DND-41 (cell line): ENCODE results near the gene GPRIN2.

Experiments
- ATAC-seq: fragments of 200-7000 bp; cut with Tn5 transposase; 3 replicates; pipeline ENCODE4 v1.9.1; 2021; ENCODE audit warnings: low read depth; ENCODE audit not compliant: insufficient read depth
- DNase-seq: peaks from one replicate; pipeline ENCODE4 v3.0.0-alpha.2; 2020
- H2AFZ ChIP-seq: 2 replicates; pipeline ENCODE4 v1.6.0; 2012; ENCODE audit warnings: low read depth, low read length
- H3K27ac ChIP-seq: 2 replicates; pipeline ENCODE4 v1.5.1; 2012; ENCODE audit warnings: low read length, inconsistent platforms
- H3K27me3 ChIP-seq: fragments of 200-600 bp; sonication (generic); 2 replicates; pipeline ENCODE4 v1.6.0; 2012; ENCODE audit warnings: low read length, mild to moderate bottlenecking, inconsistent platforms; ENCODE audit not compliant: insufficient read depth, poor library complexity
- H3K36me3 ChIP-seq: 2 replicates; pipeline ENCODE4 v1.5.1; 2012; ENCODE audit warnings: low read length, inconsistent platforms; ENCODE audit not compliant: insufficient read depth
- H3K4me1 ChIP-seq: 2 replicates; pipeline ENCODE4 v1.5.1; 2012; ENCODE audit warnings: mild to moderate bottlenecking, low read length; ENCODE audit not compliant: insufficient read depth
- H3K4me2 ChIP-seq: 2 replicates; pipeline ENCODE4 v1.6.0; 2012; ENCODE audit warnings: mild to moderate bottlenecking, moderate library complexity, low read length, inconsistent platforms; ENCODE audit not compliant: insufficient read depth
- H3K4me3 ChIP-seq, 2 experiments: fragments of 200-600 bp in 1 of 2; shearing (Covaris generic) in 1 of 2; 2 replicates each; pipeline ENCODE4 v1.5.1; 2012 to 2016; ENCODE audit warnings: inconsistent platforms in 2 of 2, low read length in 2 of 2, mild to moderate bottlenecking in 2 of 2, low read depth in 1 of 2, moderate library complexity in 1 of 2
- H3K79me2 ChIP-seq: 2 replicates; pipeline ENCODE4 v1.6.0; 2012; ENCODE audit warnings: low read length, inconsistent platforms; ENCODE audit not compliant: insufficient read depth
- H3K9ac ChIP-seq: 2 replicates; pipeline ENCODE4 v1.6.0; 2012; ENCODE audit warnings: low read depth, mild to moderate bottlenecking, inconsistent platforms, low read length, moderate library complexity
- H3K9me3 ChIP-seq: 2 replicates; pipeline ENCODE4 v1.5.1; 2012; ENCODE audit warnings: low read length, moderate library complexity, mild to moderate bottlenecking, inconsistent platforms; ENCODE audit not compliant: insufficient read depth, severe bottlenecking
- H4K20me1 ChIP-seq: 2 replicates; pipeline ENCODE4 v1.6.0; 2012; ENCODE audit warnings: low read length; ENCODE audit not compliant: insufficient read depth
- EZH2 ChIP-seq: IDR thresholded peaks from 3 replicates; pipeline ENCODE4 v1.6.1; 2012; ENCODE audit warnings: borderline replicate concordance, low read depth, mild to moderate bottlenecking, moderate library complexity, low read length, inconsistent platforms; ENCODE audit not compliant: severe bottlenecking
- TF ChIP-seq, protein P1 (sequence below): IDR thresholded peaks from 2 replicates; pipeline ENCODE4 v1.5.1; 2012; ENCODE audit warnings: borderline replicate concordance, low read length, moderate library complexity, mild to moderate bottlenecking; ENCODE audit not compliant: poor library complexity, severe bottlenecking; ENCODE audit errors: extremely low read depth

The GPRIN2 gene

GRCh38 chr10:46554166-46554781, 2.2 kb downstream of the GPRIN2 start:
- ATAC-seq (no peak), DNase-seq (peak; percentile 3)
- Histone ChIP-seq H3K4me1 (no peaks in the 10 kb centered on the region), H4K20me1 (peaks cover 3% of the 10 kb centered on the region; the same call in 1 of the 2 replicates), H3K27ac (no peak overlapping the region), H2AFZ (no peak overlapping the region), H3K79me2 (no peaks in the 10 kb centered on the region), H3K9ac (no peak overlapping the region), H3K27me3 (peaks cover 12% of the 10 kb centered on the region), H3K36me3 (no peaks in the 10 kb centered on the region), H3K4me2 (no peak overlapping the region), H3K4me3 (no peak overlapping the region), H3K9me3 (no peaks in the 10 kb centered on the region)
- no peak for TF ChIP-seq EZH2
- TF ChIP-seq, protein P1, sequence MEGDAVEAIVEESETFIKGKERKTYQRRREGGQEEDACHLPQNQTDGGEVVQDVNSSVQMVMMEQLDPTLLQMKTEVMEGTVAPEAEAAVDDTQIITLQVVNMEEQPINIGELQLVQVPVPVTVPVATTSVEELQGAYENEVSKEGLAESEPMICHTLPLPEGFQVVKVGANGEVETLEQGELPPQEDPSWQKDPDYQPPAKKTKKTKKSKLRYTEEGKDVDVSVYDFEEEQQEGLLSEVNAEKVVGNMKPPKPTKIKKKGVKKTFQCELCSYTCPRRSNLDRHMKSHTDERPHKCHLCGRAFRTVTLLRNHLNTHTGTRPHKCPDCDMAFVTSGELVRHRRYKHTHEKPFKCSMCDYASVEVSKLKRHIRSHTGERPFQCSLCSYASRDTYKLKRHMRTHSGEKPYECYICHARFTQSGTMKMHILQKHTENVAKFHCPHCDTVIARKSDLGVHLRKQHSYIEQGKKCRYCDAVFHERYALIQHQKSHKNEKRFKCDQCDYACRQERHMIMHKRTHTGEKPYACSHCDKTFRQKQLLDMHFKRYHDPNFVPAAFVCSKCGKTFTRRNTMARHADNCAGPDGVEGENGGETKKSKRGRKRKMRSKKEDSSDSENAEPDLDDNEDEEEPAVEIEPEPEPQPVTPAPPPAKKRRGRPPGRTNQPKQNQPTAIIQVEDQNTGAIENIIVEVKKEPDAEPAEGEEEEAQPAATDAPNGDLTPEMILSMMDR, result no peak

DNA sequence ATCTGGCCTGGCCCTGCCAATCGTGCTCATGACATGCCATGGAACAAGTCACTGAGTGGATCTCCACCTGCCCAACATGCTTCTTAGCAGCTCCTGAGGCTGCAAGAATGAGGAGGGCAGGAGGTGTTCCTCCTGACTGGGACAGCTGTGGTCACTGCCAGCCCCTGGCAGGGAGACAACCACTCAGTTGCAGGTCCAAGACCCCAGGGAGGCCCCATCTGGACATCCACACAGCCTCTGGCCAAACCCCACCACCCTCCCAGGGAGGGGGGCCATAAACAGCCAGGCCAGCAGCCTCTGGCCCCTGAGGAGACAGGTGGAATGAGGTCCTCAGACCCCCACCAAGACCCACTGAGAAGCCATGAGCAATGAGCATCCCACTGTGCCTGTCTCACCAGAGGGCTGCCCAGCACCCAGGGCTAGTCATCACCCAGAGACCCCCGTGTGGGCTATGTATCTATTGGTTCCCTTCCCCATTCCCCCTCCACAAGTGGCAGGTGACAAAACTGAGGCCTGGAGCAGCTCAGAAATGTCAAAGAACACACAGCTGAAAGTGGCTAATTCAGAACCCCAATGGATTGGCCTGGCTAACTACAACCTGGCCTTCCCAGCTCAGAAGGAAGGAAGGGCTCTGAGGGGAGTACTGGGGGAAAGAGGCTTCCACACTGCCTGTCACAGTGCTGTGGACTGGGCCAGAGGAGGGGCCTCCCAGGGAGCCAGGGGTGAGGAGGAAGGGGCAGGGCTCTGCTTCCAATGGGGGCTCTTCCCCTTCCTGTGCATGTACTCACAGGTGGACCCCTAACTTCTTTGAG, 3.0 kb downstream of the GPRIN2 start:
- no peak overlapping the region for H3K4me3 ChIP-seq
- H3K9me3 ChIP-seq, result no peaks in the 10 kb centered on the region
- ATAC-seq (no peak), DNase-seq (peak; percentile 2)
- H2AFZ ChIP-seq, result no peak overlapping the region
- H3K4me2 ChIP-seq, result no peak overlapping the region
- H3K36me3 ChIP-seq, result no peaks in the 10 kb centered on the region
- no peaks in the 10 kb centered on the region for H3K79me2 ChIP-seq
- no peak overlapping the region for H3K9ac ChIP-seq
- no peak overlapping the region for H3K27ac ChIP-seq
- peaks cover 12% of the 10 kb centered on the region for H3K27me3 ChIP-seq
- H3K4me1 ChIP-seq, result no peaks in the 10 kb centered on the region
- TF ChIP-seq, protein P1, result no peak
- TF ChIP-seq EZH2, result no peak
- peaks cover 3% of the 10 kb centered on the region; the same call in 1 of the 2 replicates for H4K20me1 ChIP-seq

DNA sequence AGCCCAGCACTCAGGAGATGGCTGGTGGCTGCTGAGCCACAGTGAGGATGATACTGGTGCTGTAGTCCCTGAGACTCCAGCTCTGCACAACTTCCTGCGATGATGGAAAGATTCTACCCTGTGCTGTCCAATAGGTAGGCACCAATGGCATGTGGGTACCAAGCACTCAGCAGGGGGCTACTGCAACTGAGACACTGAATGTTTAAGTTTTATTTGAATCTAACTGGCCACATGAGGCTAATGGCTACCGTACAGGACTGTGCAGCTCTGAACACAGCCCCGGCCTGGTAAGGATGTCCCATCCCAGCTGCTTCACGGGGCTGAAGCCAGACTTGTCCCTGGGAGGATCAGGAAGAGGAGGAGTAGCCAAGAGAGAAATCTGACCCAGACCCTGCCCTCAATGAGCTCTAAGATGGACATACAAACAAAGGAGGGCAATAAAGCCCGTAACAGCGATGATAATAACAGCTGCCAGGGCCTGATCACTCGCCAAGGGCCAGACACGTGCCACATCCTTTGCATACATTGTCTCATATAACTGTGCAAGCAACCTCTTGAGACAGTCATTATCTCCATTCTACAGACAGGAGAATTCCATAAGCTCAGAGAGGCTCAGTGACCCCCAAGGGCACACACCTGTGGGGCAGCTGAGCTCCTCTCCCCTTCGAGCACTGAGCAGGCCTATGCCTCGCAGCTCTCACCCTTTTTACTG, 3.8 kb downstream of the GPRIN2 start:
- H3K27me3 ChIP-seq, result peaks cover 12% of the 10 kb centered on the region
- H3K27ac ChIP-seq, result no peak overlapping the region
- H2AFZ ChIP-seq, result no peak overlapping the region
- no peaks in the 10 kb centered on the region for H3K9me3 ChIP-seq
- H3K79me2 ChIP-seq, result no peaks in the 10 kb centered on the region
- TF ChIP-seq, protein P1, result no peak
- no peak for TF ChIP-seq EZH2
- no peak for ATAC-seq
- no peaks in the 10 kb centered on the region for H3K4me1 ChIP-seq
- H3K4me3 ChIP-seq, result no peak overlapping the region
- H3K4me2 ChIP-seq, result no peak overlapping the region
- no peaks in the 10 kb centered on the region for H3K36me3 ChIP-seq
- H4K20me1 ChIP-seq, result peaks cover 3% of the 10 kb centered on the region; the same call in 1 of the 2 replicates
- no peak overlapping the region for H3K9ac ChIP-seq
- DNase-seq, result no peak
